ENCODE data around the gene PTPDC1.
"Not testable (repeated sequence)": the region's sequence is repeated elsewhere in the genome, so short reads cannot be mapped to it uniquely, and the experiment has no call there.

Gene PTPDC1

GRCh38 chr9:94094219-94095145 lies 10.2 kb downstream of the PTPDC1 start:
- DNase-seq (ENCODE audit: low read depth in 2 of 2), result not testable (repeated sequence)

GRCh38 chr9:94096819-94097577 lies 12.7 kb downstream of the PTPDC1 start:
- DNase-seq (ENCODE audit: low read depth in 2 of 2), result no peak

GRCh38 chr9:94097788-94098414 lies 13.6 kb downstream of the PTPDC1 start:
- DNase-seq (ENCODE audit: low read depth in 2 of 2), result no peak

GRCh38 chr9:94100152-94100879 lies 16.1 kb downstream of the PTPDC1 start:
- DNase-seq (ENCODE audit: low read depth in 2 of 2), result no peak

- DNase-seq (ENCODE audit: low read depth in 2 of 2), result no peak
Measured at GRCh38 chr9:94101162-94101853, 17.0 kb downstream of the PTPDC1 start.

- no peak for DNase-seq (ENCODE audit: low read depth in 2 of 2)
Measured at GRCh38 chr9:94108584-94108983, 24.3 kb downstream of the PTPDC1 start.

- no peak for DNase-seq (ENCODE audit: low read depth in 2 of 2)
Measured at GRCh38 chr9:94110821-94111252, 26.6 kb downstream of the PTPDC1 start.

- DNase-seq (ENCODE audit: low read depth in 2 of 2), result no peak
Measured at GRCh38 chr9:94111446-94111845, 27.2 kb downstream of the PTPDC1 start.

GRCh38 chr9:94112716-94113465 lies 28.6 kb downstream of the PTPDC1 start:
- no peak for DNase-seq (ENCODE audit: low read depth in 2 of 2)

- not testable (repeated sequence) for DNase-seq (ENCODE audit: low read depth in 2 of 2)
Measured at GRCh38 chr9:94120088-94120487, 35.8 kb downstream of the PTPDC1 start.

GRCh38 chr9:94120854-94121376 lies 36.7 kb downstream of the PTPDC1 start:
- DNase-seq (ENCODE audit: low read depth in 2 of 2), result no peak

- no peak for DNase-seq (ENCODE audit: low read depth in 2 of 2)
Measured at GRCh38 chr9:94126844-94127243, 42.6 kb downstream of the PTPDC1 start.

- DNase-seq (ENCODE audit: low read depth in 2 of 2), result no peak
Measured at GRCh38 chr9:94127806-94128205, 43.5 kb downstream of the PTPDC1 start.

- no peak for DNase-seq (ENCODE audit: low read depth in 2 of 2)
Measured at GRCh38 chr9:94128580-94128979, 44.3 kb downstream of the PTPDC1 start.

GRCh38 chr9:94134629-94135028 lies 50.4 kb downstream of the PTPDC1 start:
- no peak for DNase-seq (ENCODE audit: low read depth in 2 of 2)

GRCh38 chr9:94135222-94135621 lies 51.0 kb downstream of the PTPDC1 start:
- DNase-seq (ENCODE audit: low read depth in 2 of 2), result no peak

GRCh38 chr9:94139672-94140417 lies 55.6 kb downstream of the PTPDC1 start:
- no peak for DNase-seq (ENCODE audit: low read depth in 2 of 2)

- DNase-seq (ENCODE audit: low read depth in 2 of 2), result no peak
Measured at GRCh38 chr9:94140418-94140780, 56.1 kb downstream of the PTPDC1 start.
